GM23248 (cell line): Measurements from ENCODE around the gene MAPK11.

Source experiments
- EZH2 ChIP-seq: fragments of 200-600 bp; sonication (generic); IDR thresholded peaks from 2 replicates; pipeline ENCODE4 v1.6.1; 2018; ENCODE audit warnings: antibody characterized with exemption, mild to moderate bottlenecking; ENCODE audit not compliant: insufficient read depth, poor library complexity, severe bottlenecking
- EZH2phosphoT487 ChIP-seq: fragments of 200-600 bp; sonication (generic); IDR thresholded peaks from 2 replicates; pipeline ENCODE4 v1.6.1; 2018; ENCODE audit warnings: antibody characterized with exemption, moderate library complexity, mild to moderate bottlenecking, low read depth; ENCODE audit not compliant: insufficient read depth

GRCh38 chr22:50316114-50317065 is 46.2 kb upstream of the MAPK11 start:
- no peak for TF ChIP-seq EZH2
- TF ChIP-seq EZH2phosphoT487 = no peak
